Inferior parietal cortex (tissue), 1 donor: ENCODE results near the gene CSF1R.

Experiments
- DNase-seq: peaks from one replicate; pipeline ENCODE4 v3.0.0-alpha.2; 2016; ENCODE audit errors: extremely low spot score

CSF1R gene

GRCh38 chr5:150085950-150086715 is at the start of gene CSF1R:
Gene CSF1R, minus strand, starts transcription at chr5:150086554. Its CDS starts 127 bp downstream, at chr5:150086427.
- DNase-seq, result no peak

GRCh38 chr5:150135557-150136304 is 49.4 kb upstream of the CSF1R start:
- DNase-seq, result no peak

GRCh38 chr5:150134198-150134588 is 47.8 kb upstream of the CSF1R start:
- no peak for DNase-seq

GRCh38 chr5:150133581-150134197 is 47.3 kb upstream of the CSF1R start:
- no peak for DNase-seq

GRCh38 chr5:150132740-150133139 is 46.4 kb upstream of the CSF1R start:
- DNase-seq, result no peak

GRCh38 chr5:150131978-150132694 is 45.8 kb upstream of the CSF1R start:
- no peak for DNase-seq

- DNase-seq, result no peak
Measured at GRCh38 chr5:150131461-150131860, 45.1 kb upstream of the CSF1R start.

GRCh38 chr5:150130493-150130922 is 44.2 kb upstream of the CSF1R start:
- no peak for DNase-seq

GRCh38 chr5:150129813-150130492 is 43.6 kb upstream of the CSF1R start:
- DNase-seq, result peak; percentile 72

GRCh38 chr5:150129454-150129812 is 43.1 kb upstream of the CSF1R start:
- DNase-seq, result no peak

- no peak for DNase-seq
Measured at GRCh38 chr5:150126921-150127265, 40.5 kb upstream of the CSF1R start.

GRCh38 chr5:150126199-150126920 is 40.0 kb upstream of the CSF1R start:
- DNase-seq, result no peak

GRCh38 chr5:150125334-150125733 is 39.0 kb upstream of the CSF1R start:
- DNase-seq, result no peak

GRCh38 chr5:150124596-150124995 is 38.2 kb upstream of the CSF1R start:
- DNase-seq, result no peak

- no peak for DNase-seq
Measured at GRCh38 chr5:150124111-150124557, 37.8 kb upstream of the CSF1R start.

- DNase-seq, result no peak
Measured at GRCh38 chr5:150123542-150123941, 37.2 kb upstream of the CSF1R start.

GRCh38 chr5:150122536-150123481 is 36.5 kb upstream of the CSF1R start:
- no peak for DNase-seq

- no peak for DNase-seq
Measured at GRCh38 chr5:150122158-150122510, 35.8 kb upstream of the CSF1R start.

- no peak for DNase-seq
Measured at GRCh38 chr5:150121448-150122157, 35.2 kb upstream of the CSF1R start.
